OCI-LY3 (cell line): ENCODE data around the gene PIP5K1B.

Experiments used
- EZH2phosphoT487 ChIP-seq: fragments of 200-600 bp; shearing (Covaris generic); IDR thresholded peaks from 2 replicates; pipeline ENCODE4 v1.6.1; 2018; ENCODE audit warnings: antibody characterized with exemption, mixed run types, low read depth
- TF ChIP-seq, protein P1 (sequence below): fragments of 200-600, 300-600 bp; sonication (generic); IDR thresholded peaks from 2 replicates; pipeline ENCODE4 v1.5.1; 2014; ENCODE audit warnings: antibody characterized with exemption, low read length, low read depth

DNA sequence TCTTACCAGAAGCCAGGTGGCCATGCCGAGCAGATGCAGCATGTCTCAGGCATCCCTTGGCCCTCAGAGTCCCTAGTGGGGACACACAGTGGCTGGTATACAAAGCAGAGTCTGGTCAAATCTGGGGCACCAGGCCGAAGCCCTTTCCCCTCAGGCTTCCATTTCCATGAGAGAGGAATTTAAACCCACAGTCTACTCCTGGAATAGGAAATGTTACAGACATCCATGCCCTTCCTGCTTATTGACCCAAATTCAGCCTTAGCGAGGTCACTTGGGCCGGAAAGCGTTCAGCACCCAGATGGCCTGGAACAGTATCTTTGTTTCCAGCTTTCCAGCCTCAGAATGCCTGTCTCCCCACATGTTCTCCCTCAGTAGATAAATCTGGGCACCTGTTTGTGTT is 131.7 kb downstream of the PIP5K1B start:
- TF ChIP-seq, protein P1, sequence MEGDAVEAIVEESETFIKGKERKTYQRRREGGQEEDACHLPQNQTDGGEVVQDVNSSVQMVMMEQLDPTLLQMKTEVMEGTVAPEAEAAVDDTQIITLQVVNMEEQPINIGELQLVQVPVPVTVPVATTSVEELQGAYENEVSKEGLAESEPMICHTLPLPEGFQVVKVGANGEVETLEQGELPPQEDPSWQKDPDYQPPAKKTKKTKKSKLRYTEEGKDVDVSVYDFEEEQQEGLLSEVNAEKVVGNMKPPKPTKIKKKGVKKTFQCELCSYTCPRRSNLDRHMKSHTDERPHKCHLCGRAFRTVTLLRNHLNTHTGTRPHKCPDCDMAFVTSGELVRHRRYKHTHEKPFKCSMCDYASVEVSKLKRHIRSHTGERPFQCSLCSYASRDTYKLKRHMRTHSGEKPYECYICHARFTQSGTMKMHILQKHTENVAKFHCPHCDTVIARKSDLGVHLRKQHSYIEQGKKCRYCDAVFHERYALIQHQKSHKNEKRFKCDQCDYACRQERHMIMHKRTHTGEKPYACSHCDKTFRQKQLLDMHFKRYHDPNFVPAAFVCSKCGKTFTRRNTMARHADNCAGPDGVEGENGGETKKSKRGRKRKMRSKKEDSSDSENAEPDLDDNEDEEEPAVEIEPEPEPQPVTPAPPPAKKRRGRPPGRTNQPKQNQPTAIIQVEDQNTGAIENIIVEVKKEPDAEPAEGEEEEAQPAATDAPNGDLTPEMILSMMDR, result no peak
- TF ChIP-seq EZH2phosphoT487, result no peak
